HG03280 (cell line): ENCODE data around the gene EPB41L1.

Source experiments
- ATAC-seq: cut with Tn5 transposase; IDR thresholded peaks from one replicate; pipeline ENCODE4 v1.9.1; 2021; ENCODE audit warnings: mild to moderate bottlenecking, moderate library complexity; ENCODE audit not compliant: unreplicated experiment

Gene EPB41L1

DNA sequence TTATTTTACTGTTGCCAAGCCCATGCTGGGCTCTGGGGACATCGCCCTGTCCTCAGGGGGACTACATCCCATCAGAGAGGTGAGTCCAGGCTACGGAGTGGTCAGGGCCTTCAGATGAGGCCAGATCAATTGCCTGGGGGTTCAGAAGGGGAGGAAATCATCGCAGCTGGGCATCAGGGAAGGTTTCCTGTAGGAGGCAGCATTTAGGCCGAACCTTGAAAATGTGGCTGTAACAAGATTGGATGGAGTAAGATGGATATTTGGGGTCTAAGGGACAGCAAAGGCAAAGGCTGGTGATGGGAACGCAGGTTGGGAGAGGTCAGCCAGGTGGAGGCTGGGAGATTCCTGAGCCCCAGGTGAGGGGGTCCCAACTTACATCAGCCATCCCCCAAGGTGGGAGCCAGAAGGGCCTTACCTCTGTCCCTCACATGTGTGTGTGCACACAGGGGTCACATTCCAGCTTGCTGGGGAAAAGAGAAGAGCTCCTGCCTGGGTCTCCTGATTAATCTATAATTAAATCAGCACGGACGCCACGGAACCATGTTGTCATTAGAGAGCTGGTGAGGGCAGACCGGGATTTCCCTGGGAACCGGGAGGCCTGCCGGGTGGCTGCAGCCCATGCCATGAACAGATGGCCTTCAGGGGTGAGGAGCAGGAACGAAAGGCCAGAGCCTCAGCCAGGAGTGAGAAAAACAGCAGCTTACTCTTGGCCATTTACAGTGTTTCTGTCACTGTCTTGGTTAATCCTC is 121.1 kb downstream of the EPB41L1 start:
- no peak for ATAC-seq

DNA sequence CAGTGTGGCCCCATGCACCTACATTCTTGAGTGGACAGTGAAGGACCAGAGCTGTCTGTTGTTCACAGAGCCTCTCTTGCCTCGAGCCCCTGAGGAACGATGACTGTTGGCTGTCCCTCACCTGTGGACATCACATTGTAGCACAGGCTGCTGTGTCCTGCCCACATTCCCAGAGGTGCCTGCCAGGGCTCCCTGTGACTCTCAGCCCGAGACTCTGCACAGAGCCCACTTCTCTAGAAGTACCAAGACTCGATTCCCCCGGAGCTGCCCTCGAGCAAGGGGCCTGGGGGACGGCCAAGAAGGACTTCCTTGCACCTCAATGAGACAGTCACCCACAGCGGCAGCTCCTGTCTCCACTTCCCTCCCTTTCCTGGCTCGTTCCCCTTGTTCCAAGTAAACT is 123.0 kb downstream of the EPB41L1 start:
- ATAC-seq, result no peak

DNA sequence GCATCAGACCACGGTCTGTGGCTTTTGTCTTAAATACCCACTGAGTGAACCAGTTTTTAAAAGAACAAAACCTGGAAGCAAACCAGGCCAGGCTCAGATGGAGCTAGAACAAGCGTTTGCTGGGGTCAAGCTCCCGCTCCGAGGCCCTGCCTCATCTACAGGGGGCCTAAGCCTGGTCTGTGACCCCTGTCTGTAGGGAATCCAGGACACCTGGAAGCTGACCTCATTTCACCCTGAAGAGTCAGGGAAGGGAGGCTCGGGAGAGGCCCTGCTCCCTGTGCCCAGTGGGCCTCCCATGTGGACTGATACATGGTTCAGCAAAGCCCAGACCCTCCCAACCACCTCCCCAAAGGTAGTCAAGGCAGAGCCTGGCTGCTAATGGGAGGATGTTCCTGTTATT is 124.8 kb downstream of the EPB41L1 start:
- no peak for ATAC-seq

DNA sequence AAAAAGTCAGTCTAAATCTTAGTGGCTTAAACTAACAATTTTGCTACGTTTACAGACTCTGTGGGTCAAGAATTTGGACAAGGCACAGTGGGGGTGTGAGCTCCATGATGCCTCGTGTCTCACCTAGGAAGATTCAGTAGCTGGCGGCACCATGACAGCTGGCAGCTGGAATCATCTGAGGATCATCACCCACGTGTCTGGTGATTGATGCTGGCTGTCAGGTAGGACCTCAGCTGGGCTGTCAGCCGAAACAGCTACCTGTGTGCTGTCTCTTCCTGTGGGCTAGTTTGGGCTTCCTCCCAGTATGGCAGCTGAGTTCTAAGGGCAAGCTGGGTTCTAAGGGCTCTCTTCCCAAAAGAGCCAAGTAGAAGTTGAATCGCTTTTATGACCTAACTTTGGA is 125.2 kb downstream of the EPB41L1 start:
- no peak for ATAC-seq

DNA sequence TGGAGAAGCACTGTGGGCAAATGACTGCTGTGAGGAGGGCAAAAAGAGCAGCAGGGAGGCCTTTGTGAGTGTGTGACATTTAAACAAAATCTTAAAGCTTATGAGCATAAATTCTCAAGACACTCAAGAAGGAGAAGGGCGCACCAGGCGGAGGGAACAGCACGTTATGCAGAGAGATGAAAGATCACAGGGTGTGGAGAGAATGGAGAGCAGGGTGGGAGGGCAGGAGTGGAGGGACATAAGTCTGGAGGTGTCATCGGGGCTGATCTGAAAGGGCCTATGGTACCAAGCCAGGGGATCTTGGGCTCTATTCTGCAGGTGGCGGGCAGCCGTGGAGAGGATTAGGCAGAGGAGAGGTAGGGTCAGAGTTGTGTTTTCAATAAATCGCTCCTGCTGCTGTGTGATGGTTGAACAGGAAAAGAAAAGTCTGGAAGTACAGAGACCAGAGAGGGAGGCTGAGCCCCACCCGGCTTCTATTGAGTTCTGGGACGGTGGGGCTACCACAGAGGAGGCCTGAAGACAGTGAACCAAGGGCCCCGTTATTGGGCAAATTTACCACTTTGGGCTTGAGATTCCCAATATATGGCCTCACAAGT is 127.3 kb downstream of the EPB41L1 start:
- ATAC-seq, result no peak
